ENCODE data around the gene COPZ1.

DNA sequence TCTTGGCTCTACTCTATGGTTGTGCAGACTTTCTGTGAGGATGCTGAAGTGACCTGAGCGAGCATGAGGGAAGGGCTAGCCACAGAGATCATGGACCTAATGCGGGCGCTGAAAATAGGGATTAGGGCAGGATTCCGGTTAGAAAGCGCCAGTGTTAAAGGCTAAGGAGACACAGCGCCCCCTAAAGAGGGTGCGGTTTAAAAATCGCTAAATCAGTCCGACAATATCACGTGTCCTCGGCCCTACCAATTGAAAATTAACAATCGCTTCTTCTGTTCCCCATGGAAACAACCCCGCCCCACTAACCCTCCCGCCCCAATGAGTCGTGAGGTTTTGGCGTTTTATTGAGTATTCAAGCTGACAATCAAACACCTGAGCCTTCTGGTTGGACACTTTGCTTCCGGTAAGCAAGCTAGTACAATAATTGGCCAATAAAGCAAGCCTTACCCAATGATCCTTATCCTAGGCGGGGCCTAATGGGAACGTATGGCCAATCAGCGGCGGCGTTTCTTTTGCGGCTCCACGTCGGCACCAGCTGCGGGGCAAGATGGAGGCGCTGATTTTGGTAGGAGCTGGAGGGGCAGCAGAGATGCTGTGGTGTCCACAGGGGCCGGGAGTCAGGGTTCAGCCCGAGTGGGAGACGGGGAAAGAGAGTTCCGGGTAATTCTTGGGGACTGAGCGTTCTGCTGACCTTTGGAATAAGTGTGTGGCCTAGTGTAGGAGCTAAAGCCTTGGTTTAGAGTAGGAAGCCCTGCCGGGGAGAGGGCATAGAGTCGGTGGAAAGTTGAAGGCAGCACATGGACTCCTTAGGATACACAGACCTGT, at the start of gene COPZ1:
- TF ChIP-seq, protein P1, sequence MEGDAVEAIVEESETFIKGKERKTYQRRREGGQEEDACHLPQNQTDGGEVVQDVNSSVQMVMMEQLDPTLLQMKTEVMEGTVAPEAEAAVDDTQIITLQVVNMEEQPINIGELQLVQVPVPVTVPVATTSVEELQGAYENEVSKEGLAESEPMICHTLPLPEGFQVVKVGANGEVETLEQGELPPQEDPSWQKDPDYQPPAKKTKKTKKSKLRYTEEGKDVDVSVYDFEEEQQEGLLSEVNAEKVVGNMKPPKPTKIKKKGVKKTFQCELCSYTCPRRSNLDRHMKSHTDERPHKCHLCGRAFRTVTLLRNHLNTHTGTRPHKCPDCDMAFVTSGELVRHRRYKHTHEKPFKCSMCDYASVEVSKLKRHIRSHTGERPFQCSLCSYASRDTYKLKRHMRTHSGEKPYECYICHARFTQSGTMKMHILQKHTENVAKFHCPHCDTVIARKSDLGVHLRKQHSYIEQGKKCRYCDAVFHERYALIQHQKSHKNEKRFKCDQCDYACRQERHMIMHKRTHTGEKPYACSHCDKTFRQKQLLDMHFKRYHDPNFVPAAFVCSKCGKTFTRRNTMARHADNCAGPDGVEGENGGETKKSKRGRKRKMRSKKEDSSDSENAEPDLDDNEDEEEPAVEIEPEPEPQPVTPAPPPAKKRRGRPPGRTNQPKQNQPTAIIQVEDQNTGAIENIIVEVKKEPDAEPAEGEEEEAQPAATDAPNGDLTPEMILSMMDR (IDR thresholded peaks at IDR 0.05) = peak; percentile 84
- no peak for TF ChIP-seq EZH2 (IDR thresholded peaks at IDR 0.05)
